GM12878 (cell line): ENCODE data around the gene PTPRM. TPM values are rescaled to one million over a fixed set of nuclear protein-coding genes. Genes with fewer than 3 reads are reported as not detected.

Experiments used
- ATAC-seq: fragments of 200-7000 bp; cut with Tn5 transposase; 3 replicates; pipeline ENCODE4 v1.9.1; 2020; ENCODE audit warnings: mild to moderate bottlenecking, moderate library complexity
- BruUV-seq: library from RNA; stranded (reverse); fragments of 400-500 nt; replicated peaks from 2 replicates; lab custom pipeline; 2021; lab: Mats Ljungman, UMichigan
- CTCF ChIA-PET: fragments of 300-600 bp; sonication (Branson Sonifier 250); formaldehyde crosslinking; extraction: SDS; loops from one replicate; lab custom pipeline; 2021; ENCODE audit warnings: inconsistent platforms; lab: Yijun Ruan, JAX
- POLR2A ChIA-PET: fragments of 350-600 bp; formaldehyde crosslinking; extraction: SDS; loops from one replicate; lab custom pipeline; 2021; ENCODE audit warnings: inconsistent platforms; lab: Charles Lee
- RAD21 ChIA-PET: fragments of 300-600 bp; sonication (Branson Sonifier 250); formaldehyde crosslinking; loops from one replicate; lab custom pipeline; 2023; ENCODE audit warnings: antibody characterized with exemption; ENCODE audit not compliant: unreplicated experiment; lab: Charles Lee
- SMC1A ChIA-PET: fragments of 300-600 bp; sonication (Branson Sonifier 250); formaldehyde crosslinking; loops from one replicate; lab custom pipeline; 2023; ENCODE audit not compliant: unreplicated experiment, uncharacterized antibody; lab: Charles Lee
- DNase-seq: peaks from one replicate; pipeline ENCODE4 v3.0.0-alpha.2; 2011; ENCODE audit warnings: low read depth, low spot score
- FAIRE-seq: peaks from 3 replicates; lab custom pipeline; 2011; peaks lifted over from hg19 to GRCh38; lab: Jason Lieb, UNC
- H2AFZ ChIP-seq: 2 replicates; pipeline ENCODE4 v1.6.0; 2011; ENCODE audit warnings: low read depth, low read length, control low read depth; ENCODE audit not compliant: control insufficient read depth
- H3K27ac ChIP-seq: 2 replicates; pipeline ENCODE4 v1.5.1; 2011; ENCODE audit warnings: control low read depth; ENCODE audit not compliant: control insufficient read depth, insufficient read depth
- H3K27me3 ChIP-seq, 2 experiments: replicated peaks in 1 of 2; 2 replicates each; pipeline versions ENCODE4 v1.6.0 to v1.6.1; 2011; ENCODE audit warnings: low read length in 1 of 2; ENCODE audit not compliant: control insufficient read depth in 2 of 2, insufficient read depth in 2 of 2
- H3K36me3 ChIP-seq, 2 experiments: 2 replicates each; pipeline ENCODE4 v1.5.1; 2011; ENCODE audit warnings: low read length in 1 of 2; ENCODE audit not compliant: control insufficient read depth in 2 of 2, insufficient read depth in 2 of 2
- H3K4me1 ChIP-seq: 2 replicates; pipeline ENCODE4 v1.6.1; 2011; ENCODE audit warnings: mild to moderate bottlenecking, low read length, moderate library complexity, mixed read lengths; ENCODE audit not compliant: control insufficient read depth, insufficient read depth
- H3K4me2 ChIP-seq: 2 replicates; pipeline ENCODE4 v1.6.0; 2011; ENCODE audit warnings: control low read depth; ENCODE audit not compliant: control insufficient read depth, insufficient read depth
- H3K4me3 ChIP-seq: fragments of 200-600 bp; sonication (generic); 2 replicates; pipeline ENCODE4 v1.5.1; 2016
- H3K79me2 ChIP-seq: 2 replicates; pipeline ENCODE4 v1.6.0; 2011; ENCODE audit warnings: low read length; ENCODE audit not compliant: control insufficient read depth, insufficient read depth
- H3K9ac ChIP-seq: 2 replicates; pipeline ENCODE4 v1.8.0; 2011; ENCODE audit warnings: low read length, control low read depth, mixed read lengths; ENCODE audit not compliant: control insufficient read depth, insufficient read depth
- H3K9me3 ChIP-seq: replicated peaks from 3 replicates; pipeline ENCODE4 v1.5.1; 2011; ENCODE audit warnings: mild to moderate bottlenecking, low read length; ENCODE audit not compliant: control insufficient read depth, insufficient read depth
- H4K20me1 ChIP-seq: 2 replicates; pipeline ENCODE4 v1.6.0; 2011; ENCODE audit not compliant: control insufficient read depth, insufficient read depth
- ESRRA ChIP-seq: IDR thresholded peaks from 2 replicates; pipeline ENCODE4 v1.6.1; 2012; ENCODE audit warnings: mild to moderate bottlenecking, low read length, improper control_type of control experiment
- SIX5 ChIP-seq: IDR thresholded peaks from 2 replicates; pipeline ENCODE4 v1.6.1; 2011; ENCODE audit warnings: mild to moderate bottlenecking, low read depth, low read length, moderate library complexity; ENCODE audit not compliant: severe bottlenecking
- ZBTB33 ChIP-seq: fragments of 450-650 bp; IDR thresholded peaks from 2 replicates; pipeline ENCODE4 v1.6.1; 2017; ENCODE audit warnings: mild to moderate bottlenecking
- ZNF217 ChIP-seq: fragments of 450-650 bp; IDR thresholded peaks from 2 replicates; pipeline ENCODE4 v1.6.1; 2017; ENCODE audit warnings: antibody characterized with exemption, mild to moderate bottlenecking
- WGBS: methylation state at CpG from one replicate; pipeline ENCODE4 v1.1.6; 2016; ENCODE audit warnings: low lambda C conversion rate; ENCODE audit not compliant: insufficient replicate concordance, insufficient coverage; ENCODE audit errors: missing lambda C conversion rate; 5-methylcytosine and 5-hydroxymethylcytosine counted together
- in situ Hi-C: fragments of 300-500 bp; cut with MboI; formaldehyde crosslinking; loops from 9 replicates; pipeline ENCODE4 v1.14.3; 2018; ENCODE audit warnings: mixed read lengths
- intact Hi-C: fragments of 100-400 bp; cut with micrococcal nuclease; formaldehyde crosslinking; loops from one replicate; pipeline ENCODE4 v1.14.2; 2022; ENCODE audit not compliant: unreplicated experiment
- polyA plus RNA-seq, 11 experiments: library from polyadenylated mRNA; depleted of rRNA in 4 of 11; unstranded in 6 of 11; stranded (reverse) in 5 of 11; fragments of >200 nt; fragmentation: Nextera tagmentation in 4 of 11; fragmentation: Illumina TruSeq in 1 of 11; extraction: Ambion mirVana in 4 of 11; extraction: Trizol in 1 of 11; gene quantifications; 1 replicate in 1 of 11; 2 replicates in 10 of 11; pipeline versions ENCODE4 v1.2.1 to v1.2.3, GENCODE V29; 2011 to 2016; ENCODE audit warnings: inconsistent platforms in 2 of 11, missing spikeins in 2 of 11, low read depth in 1 of 11
- total RNA-seq, 4 experiments: library from RNA; depleted of rRNA in 3 of 4; stranded (reverse); fragments of >200 nt in 3 of 4; fragmentation: Illumina TruSeq in 1 of 4; extraction: Trizol in 1 of 4; gene quantifications; 2 replicates each; pipeline versions ENCODE4 v1.2.1 to v1.2.3, GENCODE V29; 2013 to 2021
- TF ChIP-seq, protein P1 (sequence below): fragments of 450-650 bp; IDR thresholded peaks from 2 replicates; pipeline ENCODE4 v1.6.1; 2017; ENCODE audit warnings: mild to moderate bottlenecking, moderate library complexity

The PTPRM gene
- total and polyA plus RNA-seq, 10 of the 15 experiments (the other 5 are each of a cell fraction or from before 2014, with no cell fraction given), result 0.07 to 22.6 (median 0.60) TPM

GRCh38 chr18:7683753-7684152 lies 116.6 kb downstream of the PTPRM start (continued):
- TF ChIP-seq, protein P1, sequence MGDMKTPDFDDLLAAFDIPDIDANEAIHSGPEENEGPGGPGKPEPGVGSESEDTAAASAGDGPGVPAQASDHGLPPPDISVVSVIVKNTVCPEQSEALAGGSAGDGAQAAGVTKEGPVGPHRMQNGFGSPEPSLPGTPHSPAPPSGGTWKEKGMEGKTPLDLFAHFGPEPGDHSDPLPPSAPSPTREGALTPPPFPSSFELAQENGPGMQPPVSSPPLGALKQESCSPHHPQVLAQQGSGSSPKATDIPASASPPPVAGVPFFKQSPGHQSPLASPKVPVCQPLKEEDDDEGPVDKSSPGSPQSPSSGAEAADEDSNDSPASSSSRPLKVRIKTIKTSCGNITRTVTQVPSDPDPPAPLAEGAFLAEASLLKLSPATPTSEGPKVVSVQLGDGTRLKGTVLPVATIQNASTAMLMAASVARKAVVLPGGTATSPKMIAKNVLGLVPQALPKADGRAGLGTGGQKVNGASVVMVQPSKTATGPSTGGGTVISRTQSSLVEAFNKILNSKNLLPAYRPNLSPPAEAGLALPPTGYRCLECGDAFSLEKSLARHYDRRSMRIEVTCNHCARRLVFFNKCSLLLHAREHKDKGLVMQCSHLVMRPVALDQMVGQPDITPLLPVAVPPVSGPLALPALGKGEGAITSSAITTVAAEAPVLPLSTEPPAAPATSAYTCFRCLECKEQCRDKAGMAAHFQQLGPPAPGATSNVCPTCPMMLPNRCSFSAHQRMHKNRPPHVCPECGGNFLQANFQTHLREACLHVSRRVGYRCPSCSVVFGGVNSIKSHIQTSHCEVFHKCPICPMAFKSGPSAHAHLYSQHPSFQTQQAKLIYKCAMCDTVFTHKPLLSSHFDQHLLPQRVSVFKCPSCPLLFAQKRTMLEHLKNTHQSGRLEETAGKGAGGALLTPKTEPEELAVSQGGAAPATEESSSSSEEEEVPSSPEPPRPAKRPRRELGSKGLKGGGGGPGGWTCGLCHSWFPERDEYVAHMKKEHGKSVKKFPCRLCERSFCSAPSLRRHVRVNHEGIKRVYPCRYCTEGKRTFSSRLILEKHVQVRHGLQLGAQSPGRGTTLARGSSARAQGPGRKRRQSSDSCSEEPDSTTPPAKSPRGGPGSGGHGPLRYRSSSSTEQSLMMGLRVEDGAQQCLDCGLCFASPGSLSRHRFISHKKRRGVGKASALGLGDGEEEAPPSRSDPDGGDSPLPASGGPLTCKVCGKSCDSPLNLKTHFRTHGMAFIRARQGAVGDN, result no peak
- TF ChIP-seq, all 136 proteins: peak for 0

DNA sequence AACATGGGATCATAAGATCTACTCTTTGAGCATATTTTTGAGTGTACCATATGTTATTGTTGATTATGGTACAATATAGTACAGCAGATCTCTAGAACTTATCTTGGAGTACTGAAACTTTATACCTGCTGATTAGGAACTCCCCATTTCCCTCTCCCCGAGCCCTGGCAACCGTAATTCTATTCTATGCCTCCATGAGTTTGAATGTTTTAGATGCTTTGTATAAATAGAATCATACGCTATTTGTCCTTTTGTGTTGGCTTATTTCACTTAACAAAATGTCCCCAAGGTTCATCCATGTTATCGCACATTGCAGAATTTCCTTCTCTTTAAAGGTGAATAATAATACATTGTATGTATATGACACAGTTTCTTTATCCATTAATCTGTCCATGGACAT lies 117.2 kb downstream of the PTPRM start:
- in situ Hi-C loops, result no loop called here
- BruUV-seq, result no TSS peak
- Histone ChIP-seq H3K27ac (no peak overlapping the region), H4K20me1 (no peaks in the 10 kb centered on the region), H3K9ac (no peak overlapping the region), H3K4me3 (no peak overlapping the region)
- RAD21 ChIA-PET, result no interaction called here
- TF ChIP-seq ZBTB33 (no peak), ESRRA (no peak), ZNF217 (no peak), SIX5 (no peak)
- TF ChIP-seq, all 136 proteins: peak for 0
- no peak for DNase-seq
- H3K4me1 ChIP-seq, result no peaks in the 10 kb centered on the region
- intact Hi-C loops, result no loop called here
- ChIA-PET CTCF (no interaction called here), SMC1A (no interaction called here), POLR2A (no interaction called here)
- no peak for ATAC-seq
- WGBS, result 44% methylated on average over 4 of the region's 4 CpGs
- no peaks in the 10 kb centered on the region for H3K27me3 ChIP-seq
- H3K36me3 ChIP-seq, result no peaks in the 10 kb centered on the region
- H3K79me2 ChIP-seq, result no peaks in the 10 kb centered on the region
- FAIRE-seq, result no peak
- no peaks in the 10 kb centered on the region for H3K9me3 ChIP-seq
- no peak overlapping the region for H2AFZ ChIP-seq
- no peak overlapping the region for H3K4me2 ChIP-seq
